BJ (cell line): ENCODE data around the gene VIPR1. TPM values are rescaled to one million over a fixed set of nuclear protein-coding genes. Genes with fewer than 3 reads are reported as not detected.

ENCODE experiments used
- CTCF ChIA-PET: fragments of 350-600 bp; formaldehyde crosslinking; extraction: SDS; loops from one replicate; lab custom pipeline; 2021; ENCODE audit warnings: antibody characterized with exemption, inconsistent platforms; lab: Yijun Ruan, JAX
- POLR2A ChIA-PET: fragments of 300-600 bp; sonication (Branson Sonifier 250); formaldehyde crosslinking; extraction: SDS; loops from one replicate; lab custom pipeline; 2021; ENCODE audit warnings: antibody characterized with exemption; lab: Charles Lee
- DNase-seq: peaks from one replicate; pipeline ENCODE4 v3.0.0-alpha.2; 2011; ENCODE audit warnings: low read depth
- H3K27me3 ChIP-seq: 2 replicates; pipeline ENCODE4 v1.6.0; 2011; ENCODE audit warnings: low read length; ENCODE audit not compliant: control insufficient read depth, insufficient read depth
- H3K36me3 ChIP-seq: 2 replicates; pipeline ENCODE4 v1.5.1; 2011; ENCODE audit warnings: low read length; ENCODE audit not compliant: control insufficient read depth, insufficient read depth
- H3K4me3 ChIP-seq: 2 replicates; pipeline ENCODE4 v1.5.1; 2011; ENCODE audit warnings: low read depth, mild to moderate bottlenecking, control low read depth, low read length
- polyA minus RNA-seq: library from RNA; depleted of rRNA, polyadenylated mRNA; stranded (reverse); fragments of >200 nt; gene quantifications from 2 replicates; pipeline ENCODE4 v1.2.3, GENCODE V29; 2011; rRNA and poly(A)+ RNA removed
- polyA plus RNA-seq: library from polyadenylated mRNA; depleted of rRNA; stranded (reverse); fragments of >200 nt; gene quantifications from 2 replicates; pipeline ENCODE4 v1.2.3, GENCODE V29; 2011; rRNA removed
- TF ChIP-seq, protein P1 (sequence below): IDR thresholded peaks from 2 replicates; pipeline ENCODE4 v1.5.1; 2011; ENCODE audit warnings: low read depth, mild to moderate bottlenecking, control low read depth, inconsistent platforms, low read length, moderate library complexity; ENCODE audit not compliant: insufficient read depth

Gene VIPR1, protein sequence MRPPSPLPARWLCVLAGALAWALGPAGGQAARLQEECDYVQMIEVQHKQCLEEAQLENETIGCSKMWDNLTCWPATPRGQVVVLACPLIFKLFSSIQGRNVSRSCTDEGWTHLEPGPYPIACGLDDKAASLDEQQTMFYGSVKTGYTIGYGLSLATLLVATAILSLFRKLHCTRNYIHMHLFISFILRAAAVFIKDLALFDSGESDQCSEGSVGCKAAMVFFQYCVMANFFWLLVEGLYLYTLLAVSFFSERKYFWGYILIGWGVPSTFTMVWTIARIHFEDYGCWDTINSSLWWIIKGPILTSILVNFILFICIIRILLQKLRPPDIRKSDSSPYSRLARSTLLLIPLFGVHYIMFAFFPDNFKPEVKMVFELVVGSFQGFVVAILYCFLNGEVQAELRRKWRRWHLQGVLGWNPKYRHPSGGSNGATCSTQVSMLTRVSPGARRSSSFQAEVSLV
- polyA plus RNA-seq, result not detected in 2 replicates
- polyA minus RNA-seq, result not detected in 2 replicates

DNA sequence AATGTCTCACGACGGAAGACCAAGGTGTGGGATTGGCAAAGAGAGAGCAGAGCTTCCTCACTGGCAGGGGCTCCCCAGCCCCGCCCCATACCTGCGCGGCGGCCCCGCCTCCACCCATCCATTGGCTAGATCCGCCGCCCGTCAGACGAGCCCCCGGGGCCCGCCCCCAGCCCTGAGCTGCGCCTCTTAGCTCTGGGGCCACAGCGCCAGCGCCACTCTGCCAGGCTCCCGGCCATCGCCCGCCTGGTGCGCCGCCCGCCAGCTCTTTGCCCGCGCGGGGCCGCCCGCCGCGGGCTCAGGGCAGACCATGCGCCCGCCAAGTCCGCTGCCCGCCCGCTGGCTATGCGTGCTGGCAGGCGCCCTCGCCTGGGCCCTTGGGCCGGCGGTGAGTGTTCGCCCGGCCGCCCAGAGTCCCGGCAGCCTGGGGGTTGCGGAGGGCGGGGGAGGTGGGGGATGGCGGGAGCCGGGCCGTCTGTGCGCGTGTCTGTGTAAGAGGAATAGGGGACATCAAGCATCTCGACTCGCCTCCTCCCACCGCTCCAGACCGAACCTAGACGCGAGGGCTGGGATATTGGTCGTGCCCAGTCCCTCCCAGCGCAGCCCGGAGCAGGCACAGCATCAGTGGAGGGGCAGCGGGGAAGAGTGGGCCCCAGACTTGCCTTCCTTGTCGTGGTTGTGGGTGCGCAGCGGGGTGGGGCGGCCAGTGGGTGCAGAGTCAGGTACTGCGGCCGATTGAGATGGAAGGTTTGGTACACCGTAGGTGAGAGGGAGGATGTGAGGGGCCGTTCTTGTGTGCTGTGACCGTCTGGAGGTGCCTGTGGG is at the start of gene VIPR1:
Gene VIPR1 (plus strand): TSS at position 215 of the 822 bp plus-strand sequence. CDS start 93 bp downstream, at position 308.
- 0 out of 2 replicates have a peak within 1 kb of the TSS, but pooled peaks have one; percentile 10 for H3K4me3 ChIP-seq
- ChIA-PET POLR2A (no interaction called here), CTCF (interaction anchor here (1.0 to 2.5 kb wide), 3 partner anchors 10 to 273 kb away, joined by 3 to 13 read pairs (median 5); no protein-coding TSS in a partner anchor)
- H3K36me3 ChIP-seq, result no peaks in the 10 kb centered on the region
- DNase-seq, result no peak
- peaks cover 38% of the 10 kb centered on the region for H3K27me3 ChIP-seq
- TF ChIP-seq, protein P1, sequence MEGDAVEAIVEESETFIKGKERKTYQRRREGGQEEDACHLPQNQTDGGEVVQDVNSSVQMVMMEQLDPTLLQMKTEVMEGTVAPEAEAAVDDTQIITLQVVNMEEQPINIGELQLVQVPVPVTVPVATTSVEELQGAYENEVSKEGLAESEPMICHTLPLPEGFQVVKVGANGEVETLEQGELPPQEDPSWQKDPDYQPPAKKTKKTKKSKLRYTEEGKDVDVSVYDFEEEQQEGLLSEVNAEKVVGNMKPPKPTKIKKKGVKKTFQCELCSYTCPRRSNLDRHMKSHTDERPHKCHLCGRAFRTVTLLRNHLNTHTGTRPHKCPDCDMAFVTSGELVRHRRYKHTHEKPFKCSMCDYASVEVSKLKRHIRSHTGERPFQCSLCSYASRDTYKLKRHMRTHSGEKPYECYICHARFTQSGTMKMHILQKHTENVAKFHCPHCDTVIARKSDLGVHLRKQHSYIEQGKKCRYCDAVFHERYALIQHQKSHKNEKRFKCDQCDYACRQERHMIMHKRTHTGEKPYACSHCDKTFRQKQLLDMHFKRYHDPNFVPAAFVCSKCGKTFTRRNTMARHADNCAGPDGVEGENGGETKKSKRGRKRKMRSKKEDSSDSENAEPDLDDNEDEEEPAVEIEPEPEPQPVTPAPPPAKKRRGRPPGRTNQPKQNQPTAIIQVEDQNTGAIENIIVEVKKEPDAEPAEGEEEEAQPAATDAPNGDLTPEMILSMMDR, result no peak

DNA sequence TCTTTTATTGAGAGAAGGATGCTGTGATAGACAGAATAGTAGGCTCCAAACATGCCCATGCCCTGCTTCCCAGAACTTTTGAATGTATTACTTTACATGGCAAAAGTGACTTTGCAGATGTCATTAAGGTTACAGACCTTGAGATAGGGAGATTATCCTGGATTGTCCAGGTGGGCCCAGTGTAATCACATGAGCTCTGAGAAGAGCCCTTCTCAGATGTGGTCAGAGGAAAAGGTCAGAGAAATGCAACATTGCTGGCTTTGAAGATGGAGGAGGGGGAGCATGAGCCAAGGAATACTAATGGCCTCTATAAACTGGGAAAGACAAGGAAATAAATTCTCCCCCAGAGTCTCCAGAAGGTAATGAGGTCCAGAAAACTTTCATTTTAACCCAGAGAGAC is 46.2 kb upstream of the VIPR1 start:
- Histone ChIP-seq H3K27me3 (no peaks in the 10 kb centered on the region), H3K4me3 (no peak overlapping the region), H3K36me3 (no peaks in the 10 kb centered on the region)
- ChIA-PET POLR2A (no interaction called here), CTCF (no interaction called here)
- TF ChIP-seq, protein P1, result no peak
- DNase-seq, result no peak

DNA sequence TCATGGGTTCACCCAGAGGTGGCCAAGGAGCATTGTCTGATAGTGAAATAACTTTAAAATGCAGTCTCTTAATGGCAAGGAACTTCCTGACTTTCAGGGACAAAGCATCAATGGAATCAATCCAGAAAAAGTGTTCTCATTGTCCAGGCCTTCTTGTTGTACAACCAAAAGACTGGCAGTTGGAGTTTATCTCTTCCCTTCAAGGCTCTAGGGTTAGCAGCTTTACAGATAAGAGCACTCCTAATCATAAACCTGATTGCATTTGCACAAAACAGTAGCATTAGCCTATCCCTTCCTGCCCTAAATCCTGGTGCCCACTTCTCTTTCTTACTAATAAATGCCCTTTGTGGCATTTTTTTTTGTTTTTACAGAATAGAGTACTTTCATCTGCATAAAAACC is 43.3 kb upstream of the VIPR1 start:
- no peak overlapping the region for H3K4me3 ChIP-seq
- DNase-seq, result no peak
- no peaks in the 10 kb centered on the region for H3K36me3 ChIP-seq
- ChIA-PET POLR2A (no interaction called here), CTCF (interaction anchor here (1.2 kb wide), 1 partner anchor 16 kb away, joined by 3 read pairs; no protein-coding TSS in a partner anchor)
- H3K27me3 ChIP-seq, result no peaks in the 10 kb centered on the region
- TF ChIP-seq, protein P1, result no peak

DNA sequence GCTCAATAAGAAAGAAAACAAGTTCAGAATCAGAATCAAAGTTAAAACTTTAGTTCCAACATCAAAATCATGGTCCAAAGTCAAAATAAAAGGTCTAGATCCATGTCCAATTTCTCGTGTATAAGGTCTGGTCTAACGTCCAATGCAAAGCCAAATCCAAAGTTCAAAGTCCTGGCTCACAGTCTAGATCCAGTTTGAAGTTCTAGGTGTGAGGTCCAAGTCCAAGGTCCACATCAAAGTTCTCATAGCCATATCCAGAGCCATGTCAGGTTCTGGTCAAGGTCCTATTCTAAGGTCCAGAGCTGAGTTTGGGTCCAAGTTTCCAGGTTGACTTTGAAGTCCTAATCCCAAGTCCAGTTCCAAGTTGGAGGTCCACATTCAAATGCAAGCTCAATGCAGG is 40.7 kb upstream of the VIPR1 start:
- Histone ChIP-seq H3K27me3 (no peaks in the 10 kb centered on the region), H3K36me3 (no peaks in the 10 kb centered on the region), H3K4me3 (no peak overlapping the region)
- POLR2A ChIA-PET, result no interaction called here
- no peak for DNase-seq
- CTCF ChIA-PET, result no interaction called here
- TF ChIP-seq, protein P1, result no peak

DNA sequence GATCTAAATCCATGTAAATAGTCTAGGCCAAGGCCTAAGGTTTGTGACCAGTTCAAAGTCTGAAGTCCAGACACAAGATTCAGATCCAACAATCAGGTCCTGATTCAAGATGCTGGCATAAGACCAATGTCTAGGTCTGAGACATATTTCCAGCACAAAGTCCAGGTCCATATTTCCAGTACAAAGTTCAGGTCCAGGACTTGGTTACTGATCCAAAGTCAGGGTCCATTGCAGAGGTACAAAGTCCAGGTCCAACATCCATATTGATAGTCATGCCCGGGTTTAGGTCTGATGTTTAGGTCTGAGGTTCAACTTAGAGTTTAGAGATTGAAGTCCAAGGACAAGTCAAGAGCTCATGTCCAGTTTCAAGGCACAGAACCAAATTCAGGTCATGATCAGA is 39.4 kb upstream of the VIPR1 start:
- Histone ChIP-seq H3K36me3 (no peaks in the 10 kb centered on the region), H3K4me3 (no peak overlapping the region), H3K27me3 (no peaks in the 10 kb centered on the region)
- CTCF ChIA-PET, result no interaction called here
- DNase-seq, result no peak
- TF ChIP-seq, protein P1, result no peak
- POLR2A ChIA-PET, result no interaction called here
